HL-60 (cell line): ENCODE measurements around the gene MIAT.

Experiments
- CTCF ChIP-seq: IDR thresholded peaks from one replicate; pipeline ENCODE4 v1.5.1; 2011; ENCODE audit warnings: low read length, control low read depth, inconsistent platforms; ENCODE audit not compliant: insufficient read depth
- GABPA ChIP-seq: IDR thresholded peaks from 2 replicates; pipeline ENCODE4 v1.6.1; 2012; ENCODE audit warnings: low read depth
- POLR2AphosphoS5 ChIP-seq: IDR thresholded peaks from 2 replicates; pipeline ENCODE4 v1.6.1; 2012; ENCODE audit warnings: low read depth
- SPI1 ChIP-seq: IDR thresholded peaks from 2 replicates; pipeline ENCODE4 v1.6.1; 2012; ENCODE audit warnings: low read depth, mild to moderate bottlenecking, borderline replicate concordance

- no peak for TF ChIP-seq CTCF
- TF ChIP-seq POLR2AphosphoS5: no peak
- no peak for TF ChIP-seq SPI1
- TF ChIP-seq GABPA: no peak
These were observed 13.1 kb downstream of the MIAT start for GRCh38 chr22:26670459-26670858.
